Ovary (tissue), 3 donors: ENCODE measurements around the gene C4A.
"Not testable (repeated sequence)": the region's sequence is repeated elsewhere in the genome, so short reads cannot be mapped to it uniquely, and the experiment has no call there.

Experiments used
- EP300 ChIP-seq: sonication (generic); formaldehyde crosslinking; IDR thresholded peaks from one replicate; pipeline ENCODE4 v1.6.1; 2017; ENCODE audit warnings: antibody characterized with exemption
- POLR2A ChIP-seq: fragments of 450-650 bp; IDR thresholded peaks from one replicate; pipeline ENCODE4 v1.6.1; 2017; ENCODE audit warnings: antibody characterized with exemption, mild to moderate bottlenecking, moderate library complexity
- TF ChIP-seq, protein P1 (sequence below), 3 donors: fragments of 450-650 bp in 2 of 3; fragments of 200-600 bp in 1 of 3; IDR thresholded peaks; one replicate each; pipeline versions ENCODE4 v1.5.1 to v1.8.0; 2016 to 2022; ENCODE audit warnings: antibody characterized with exemption in 3 of 3, mild to moderate bottlenecking in 1 of 3
- donor health status: DM: no; HTN: no; CAD: no.

DNA sequence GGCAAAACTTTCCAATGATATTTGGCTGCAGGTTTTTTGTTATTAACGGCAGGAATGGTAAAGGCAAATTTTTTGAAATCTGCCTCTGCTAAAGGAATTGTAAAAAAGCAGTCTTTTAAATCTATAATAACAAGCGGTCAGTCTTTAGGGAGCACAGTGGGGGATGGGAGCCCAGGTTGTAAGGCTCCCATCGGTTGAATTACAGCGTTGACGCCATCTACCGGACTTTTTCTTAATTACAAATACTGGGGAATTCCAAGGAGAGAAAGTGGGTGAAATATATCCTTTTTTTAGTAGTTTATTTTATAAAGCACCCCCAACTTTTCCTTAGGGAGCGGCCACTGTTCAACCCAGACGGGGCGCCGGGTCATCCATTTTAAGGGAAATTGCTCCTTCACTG lies 7.5 kb downstream of the C4A start:
- TF ChIP-seq, protein P1, sequence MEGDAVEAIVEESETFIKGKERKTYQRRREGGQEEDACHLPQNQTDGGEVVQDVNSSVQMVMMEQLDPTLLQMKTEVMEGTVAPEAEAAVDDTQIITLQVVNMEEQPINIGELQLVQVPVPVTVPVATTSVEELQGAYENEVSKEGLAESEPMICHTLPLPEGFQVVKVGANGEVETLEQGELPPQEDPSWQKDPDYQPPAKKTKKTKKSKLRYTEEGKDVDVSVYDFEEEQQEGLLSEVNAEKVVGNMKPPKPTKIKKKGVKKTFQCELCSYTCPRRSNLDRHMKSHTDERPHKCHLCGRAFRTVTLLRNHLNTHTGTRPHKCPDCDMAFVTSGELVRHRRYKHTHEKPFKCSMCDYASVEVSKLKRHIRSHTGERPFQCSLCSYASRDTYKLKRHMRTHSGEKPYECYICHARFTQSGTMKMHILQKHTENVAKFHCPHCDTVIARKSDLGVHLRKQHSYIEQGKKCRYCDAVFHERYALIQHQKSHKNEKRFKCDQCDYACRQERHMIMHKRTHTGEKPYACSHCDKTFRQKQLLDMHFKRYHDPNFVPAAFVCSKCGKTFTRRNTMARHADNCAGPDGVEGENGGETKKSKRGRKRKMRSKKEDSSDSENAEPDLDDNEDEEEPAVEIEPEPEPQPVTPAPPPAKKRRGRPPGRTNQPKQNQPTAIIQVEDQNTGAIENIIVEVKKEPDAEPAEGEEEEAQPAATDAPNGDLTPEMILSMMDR (IDR thresholded peaks at IDR 0.05), result not testable (repeated sequence)
- TF ChIP-seq POLR2A, EP300: not testable (repeated sequence)
